Measurements from ENCODE around the gene HAPLN3. TPM values are rescaled to one million over a fixed set of nuclear protein-coding genes. Genes with fewer than 3 reads are reported as not detected.

HAPLN3 gene
- total and polyA plus RNA-seq, 4 donors: 0.21 to 0.51 (median 0.34) TPM

DNA sequence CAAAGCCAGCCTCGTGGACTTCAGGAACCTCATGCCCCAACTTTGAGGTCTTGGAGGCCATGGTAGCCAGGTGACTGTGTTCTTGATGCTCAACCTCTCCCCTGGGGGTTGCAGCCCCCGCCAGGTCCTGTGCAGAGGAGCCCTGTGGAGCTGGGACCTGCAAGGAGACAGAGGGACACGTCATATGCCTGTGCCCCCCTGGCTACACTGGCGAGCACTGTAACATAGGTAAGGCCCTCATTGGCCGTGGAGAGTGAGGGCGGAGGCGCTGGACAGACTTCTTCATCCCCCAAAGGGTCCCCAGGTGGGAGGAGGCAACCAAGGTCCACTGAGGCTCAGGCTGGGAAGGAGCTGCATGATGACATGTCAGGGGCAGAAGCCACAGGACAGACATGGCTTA is 35.1 kb downstream of the HAPLN3 start (continued):
- TF ChIP-seq MAX (IDR thresholded peaks at IDR 0.05) (no peak), FOXA1 (IDR thresholded peaks at IDR 0.05) (no peak)

DNA sequence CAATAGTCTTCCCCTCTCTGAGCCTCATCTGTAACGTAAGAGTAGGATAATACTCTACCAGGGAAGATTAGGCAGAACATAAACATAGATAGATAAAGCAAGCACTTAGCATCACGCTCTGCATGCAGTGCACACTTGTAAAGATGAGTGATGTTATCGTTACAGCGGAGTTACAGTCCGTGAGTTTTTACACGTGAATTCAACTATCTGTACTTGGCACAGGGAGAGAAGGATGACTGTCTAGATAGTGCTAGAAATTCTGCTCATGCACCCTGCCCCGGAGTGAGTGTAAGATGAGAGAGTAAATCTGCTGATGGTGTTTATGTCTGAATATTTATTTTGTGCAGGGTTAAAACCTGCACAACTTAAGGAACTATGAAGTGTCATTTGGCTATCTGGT is 35.8 kb downstream of the HAPLN3 start:
- DNase-seq (ENCODE audit: low spot score): no peak
- H3K4me1 ChIP-seq (ENCODE audit: control insufficient read depth in 4 of 4, insufficient read depth in 4 of 4, low read length in 3 of 4): no peaks in the 10 kb centered on the region
- 73% methylated on average over 7 of the region's 7 CpGs for WGBS
- no peak overlapping the region for H3K9ac ChIP-seq (ENCODE audit: low read depth in 1 of 2, low read length in 2 of 2)
- H3K36me3 ChIP-seq (ENCODE audit: control insufficient read depth in 4 of 4, insufficient read depth in 3 of 4, low read depth in 1 of 4, low read length in 3 of 4): no peaks in the 10 kb centered on the region
- H3K27me3 ChIP-seq (ENCODE audit: control insufficient read depth in 4 of 4, insufficient read depth in 4 of 4, low read length in 3 of 4): peaks cover 0 to 10% (median 0%) of the 10 kb centered on the region in 4 donors
- no peak for TF ChIP-seq MAX (IDR thresholded peaks at IDR 0.05)
- H3K27ac ChIP-seq (ENCODE audit: low read depth in 1 of 2, low read length in 2 of 2): no peak overlapping the region
- H3K4me3 ChIP-seq (ENCODE audit: low read depth in 1 of 3, low read length in 3 of 3): no peak overlapping the region
- H3K9me3 ChIP-seq (ENCODE audit: control insufficient read depth in 4 of 4, low read length in 3 of 4): no peaks in the 10 kb centered on the region

GRCh38 chr15:88858934-88859333 is 36.4 kb downstream of the HAPLN3 start:
- no peak for TF ChIP-seq CTCF (IDR thresholded peaks at IDR 0.05; ENCODE audit: low read depth, low read length, missing input control)
- no peak for TF ChIP-seq GABPA (IDR thresholded peaks at IDR 0.05 in 1 of 2, conservative IDR thresholded peaks at IDR 0.05 in 1 of 2)
- TF ChIP-seq RAD21 (IDR thresholded peaks at IDR 0.05): no peak
- TF ChIP-seq, protein P1, sequence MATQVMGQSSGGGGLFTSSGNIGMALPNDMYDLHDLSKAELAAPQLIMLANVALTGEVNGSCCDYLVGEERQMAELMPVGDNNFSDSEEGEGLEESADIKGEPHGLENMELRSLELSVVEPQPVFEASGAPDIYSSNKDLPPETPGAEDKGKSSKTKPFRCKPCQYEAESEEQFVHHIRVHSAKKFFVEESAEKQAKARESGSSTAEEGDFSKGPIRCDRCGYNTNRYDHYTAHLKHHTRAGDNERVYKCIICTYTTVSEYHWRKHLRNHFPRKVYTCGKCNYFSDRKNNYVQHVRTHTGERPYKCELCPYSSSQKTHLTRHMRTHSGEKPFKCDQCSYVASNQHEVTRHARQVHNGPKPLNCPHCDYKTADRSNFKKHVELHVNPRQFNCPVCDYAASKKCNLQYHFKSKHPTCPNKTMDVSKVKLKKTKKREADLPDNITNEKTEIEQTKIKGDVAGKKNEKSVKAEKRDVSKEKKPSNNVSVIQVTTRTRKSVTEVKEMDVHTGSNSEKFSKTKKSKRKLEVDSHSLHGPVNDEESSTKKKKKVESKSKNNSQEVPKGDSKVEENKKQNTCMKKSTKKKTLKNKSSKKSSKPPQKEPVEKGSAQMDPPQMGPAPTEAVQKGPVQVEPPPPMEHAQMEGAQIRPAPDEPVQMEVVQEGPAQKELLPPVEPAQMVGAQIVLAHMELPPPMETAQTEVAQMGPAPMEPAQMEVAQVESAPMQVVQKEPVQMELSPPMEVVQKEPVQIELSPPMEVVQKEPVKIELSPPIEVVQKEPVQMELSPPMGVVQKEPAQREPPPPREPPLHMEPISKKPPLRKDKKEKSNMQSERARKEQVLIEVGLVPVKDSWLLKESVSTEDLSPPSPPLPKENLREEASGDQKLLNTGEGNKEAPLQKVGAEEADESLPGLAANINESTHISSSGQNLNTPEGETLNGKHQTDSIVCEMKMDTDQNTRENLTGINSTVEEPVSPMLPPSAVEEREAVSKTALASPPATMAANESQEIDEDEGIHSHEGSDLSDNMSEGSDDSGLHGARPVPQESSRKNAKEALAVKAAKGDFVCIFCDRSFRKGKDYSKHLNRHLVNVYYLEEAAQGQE (IDR thresholded peaks at IDR 0.05): no peak
- no peak for TF ChIP-seq SP1 (IDR thresholded peaks at IDR 0.05)
- no peak for TF ChIP-seq TAF1 (conservative IDR thresholded peaks at IDR 0.05)
- TF ChIP-seq EGR1 (IDR thresholded peaks at IDR 0.05; ENCODE audit: low read depth in 2 of 2): no peak
- TF ChIP-seq YY1 (IDR thresholded peaks at IDR 0.05): no peak
- DNase-seq (ENCODE audit: low spot score): no peak
- no peak overlapping the region for H3K9ac ChIP-seq (ENCODE audit: low read depth in 1 of 2, low read length in 2 of 2)
- no peak overlapping the region for H3K27ac ChIP-seq (ENCODE audit: low read depth in 1 of 2, low read length in 2 of 2)
- H3K36me3 ChIP-seq (ENCODE audit: control insufficient read depth in 4 of 4, insufficient read depth in 3 of 4, low read depth in 1 of 4, low read length in 3 of 4): no peaks in the 10 kb centered on the region
- peaks cover 0 to 10% (median 0%) of the 10 kb centered on the region in 4 donors for H3K27me3 ChIP-seq (ENCODE audit: control insufficient read depth in 4 of 4, insufficient read depth in 4 of 4, low read length in 3 of 4)
- no peaks in the 10 kb centered on the region for H3K4me1 ChIP-seq (ENCODE audit: control insufficient read depth in 4 of 4, insufficient read depth in 4 of 4, low read length in 3 of 4)
- H3K9me3 ChIP-seq (ENCODE audit: control insufficient read depth in 4 of 4, low read length in 3 of 4): no peaks in the 10 kb centered on the region
- no peak overlapping the region for H3K4me3 ChIP-seq (ENCODE audit: low read depth in 1 of 3, low read length in 3 of 3)
- WGBS: 82% methylated on average over 11 of the region's 11 CpGs

- H3K27ac ChIP-seq (ENCODE audit: low read depth in 1 of 2, low read length in 2 of 2): no peak overlapping the region
- H3K9ac ChIP-seq (ENCODE audit: low read depth in 1 of 2, low read length in 2 of 2): no peak overlapping the region
- peaks cover 0 to 2% (median 0%) of the 10 kb centered on the region in 4 donors for H3K27me3 ChIP-seq (ENCODE audit: control insufficient read depth in 4 of 4, insufficient read depth in 4 of 4, low read length in 3 of 4)
- H3K4me3 ChIP-seq (ENCODE audit: low read depth in 1 of 3, low read length in 3 of 3): no peak overlapping the region
- DNase-seq (ENCODE audit: low spot score): no peak
- H3K36me3 ChIP-seq (ENCODE audit: control insufficient read depth in 4 of 4, insufficient read depth in 3 of 4, low read depth in 1 of 4, low read length in 3 of 4): no peaks in the 10 kb centered on the region
- no peaks in the 10 kb centered on the region for H3K4me1 ChIP-seq (ENCODE audit: control insufficient read depth in 4 of 4, insufficient read depth in 4 of 4, low read length in 3 of 4)
- no peaks in the 10 kb centered on the region for H3K9me3 ChIP-seq (ENCODE audit: control insufficient read depth in 4 of 4, low read length in 3 of 4)
- no peak for TF ChIP-seq ZBTB33 (IDR thresholded peaks at IDR 0.05)
- no peak for TF ChIP-seq NR2F2 (IDR thresholded peaks at IDR 0.05)
- no peak for TF ChIP-seq HNF4G (IDR thresholded peaks at IDR 0.05)
- TF ChIP-seq JUND (IDR thresholded peaks at IDR 0.05): no peak
- TF ChIP-seq CTCF (IDR thresholded peaks at IDR 0.05; ENCODE audit: low read depth, low read length, missing input control): no peak
- TF ChIP-seq SP1 (IDR thresholded peaks at IDR 0.05): no peak
- TF ChIP-seq GABPA (IDR thresholded peaks at IDR 0.05 in 1 of 2, conservative IDR thresholded peaks at IDR 0.05 in 1 of 2): no peak
- TF ChIP-seq FOXA2 (IDR thresholded peaks at IDR 0.05): no peak
- TF ChIP-seq HNF4A (conservative IDR thresholded peaks at IDR 0.05): no peak
- TF ChIP-seq YY1 (IDR thresholded peaks at IDR 0.05): no peak
- TF ChIP-seq FOXA1 (IDR thresholded peaks at IDR 0.05): no peak
- TF ChIP-seq RXRA (IDR thresholded peaks at IDR 0.05): no peak
- no peak for TF ChIP-seq TAF1 (conservative IDR thresholded peaks at IDR 0.05)
Measured at GRCh38 chr15:88852476-88852875, 42.9 kb downstream of the HAPLN3 start.

All from liver (tissue), 9 donors.